ENCODE data around the gene GOLGA6L26. TPM values are rescaled to one million over a fixed set of nuclear protein-coding genes. Genes with fewer than 3 reads are reported as not detected.
"Not testable (repeated sequence)": the region's sequence is repeated elsewhere in the genome, so short reads cannot be mapped to it uniquely, and the experiment has no call there.

Gene GOLGA6L26
- total RNA-seq, 1 experiment from 2014 or later, result not detected

DNA sequence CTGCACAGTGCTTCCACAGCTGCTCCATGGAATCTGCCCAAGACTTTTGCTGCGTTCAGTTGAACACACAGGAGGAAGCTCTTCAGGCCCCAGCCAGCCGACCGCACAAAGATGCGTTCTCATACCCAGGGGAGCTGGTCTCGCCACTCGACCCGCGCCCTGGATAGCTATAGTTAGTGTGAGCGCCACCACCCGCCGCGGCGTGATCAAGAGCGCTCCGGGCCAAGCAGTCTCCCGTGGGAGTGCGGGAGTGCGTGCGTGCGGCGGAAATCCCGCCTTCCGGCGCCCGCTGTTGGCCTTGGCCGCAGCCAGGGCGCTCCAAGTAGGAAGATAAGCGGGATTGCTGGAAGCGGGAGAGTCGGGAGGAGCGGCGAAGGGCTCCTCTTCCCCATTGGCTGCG, 30.8 kb downstream of the GOLGA6L26 start:
- H4K20me1 ChIP-seq (ENCODE audit: low read length); CTCF ChIA-PET; intact Hi-C loops (cut with micrococcal nuclease); H3K9ac ChIP-seq (ENCODE audit: low read length); H3K27ac ChIP-seq (ENCODE audit: low read length); H3K4me1 ChIP-seq (ENCODE audit: insufficient read depth, low read length); BruUV-seq (replicated peaks); H3K9me2 ChIP-seq (replicated peaks; ENCODE audit: low read length); H3K4me2 ChIP-seq (ENCODE audit: low read length); H3K4me3 ChIP-seq (ENCODE audit: low read length); DNase-seq; POLR2A ChIA-PET (ENCODE audit: unreplicated experiment); H3K9me3 ChIP-seq (ENCODE audit: low read length); H2AFZ ChIP-seq (ENCODE audit: low read length); H3F3A ChIP-seq (ENCODE audit: low read length, unreplicated experiment); H3K36me3 ChIP-seq (ENCODE audit: low read depth, low read length); H3K27me3 ChIP-seq (ENCODE audit: low read length): not testable (repeated sequence)
- H3K79me2 ChIP-seq (ENCODE audit: low read length), result peaks cover 33% of the 10 kb centered on the region
- peak; percentile 56; the same call in 1 of the 2 replicates for ATAC-seq

Other genes starting within 250 kb of the GOLGA6L26 start
- not detected in 2 replicates for gene GOLGA6L1, start 197.4 kb downstream of the GOLGA6L26 start, total RNA-seq (2014; rRNA removed)
- gene GOLGA8S, start 20.6 kb upstream of the GOLGA6L26 start, total RNA-seq (2014; rRNA removed), result not detected in 2 replicates
- not detected in 2 replicates for gene GOLGA6L2, start 113.0 kb upstream of the GOLGA6L26 start, total RNA-seq (2014; rRNA removed)
- 0.18 and 1.8 TPM in 2 replicates for gene MKRN3, start 231.5 kb upstream of the GOLGA6L26 start, total RNA-seq (2014; rRNA removed)